GM10266 (cell line): Measurements from ENCODE around the gene LPP.
A peak's percentile ranks its signal among the peaks of the same experiment; 100 is the strongest.
"Not testable (repeated sequence)": the region's sequence is repeated elsewhere in the genome, so short reads cannot be mapped to it uniquely, and the experiment has no call there.

Experiments used
- DNase-seq: peaks from one replicate; pipeline ENCODE4 v3.0.0; 2012; ENCODE audit errors: extremely low spot score
- CTCF ChIP-seq: IDR thresholded peaks from 2 replicates; pipeline ENCODE4 v1.5.1; 2012; ENCODE audit warnings: mild to moderate bottlenecking, low read depth; ENCODE audit not compliant: control insufficient read depth, insufficient read depth; ENCODE audit errors: missing control alignments

Gene LPP

GRCh38 chr3:188439080-188439479 lies 285.1 kb downstream of the LPP start:
- DNase-seq, result peak; percentile 17
- no peak for TF ChIP-seq CTCF

DNA sequence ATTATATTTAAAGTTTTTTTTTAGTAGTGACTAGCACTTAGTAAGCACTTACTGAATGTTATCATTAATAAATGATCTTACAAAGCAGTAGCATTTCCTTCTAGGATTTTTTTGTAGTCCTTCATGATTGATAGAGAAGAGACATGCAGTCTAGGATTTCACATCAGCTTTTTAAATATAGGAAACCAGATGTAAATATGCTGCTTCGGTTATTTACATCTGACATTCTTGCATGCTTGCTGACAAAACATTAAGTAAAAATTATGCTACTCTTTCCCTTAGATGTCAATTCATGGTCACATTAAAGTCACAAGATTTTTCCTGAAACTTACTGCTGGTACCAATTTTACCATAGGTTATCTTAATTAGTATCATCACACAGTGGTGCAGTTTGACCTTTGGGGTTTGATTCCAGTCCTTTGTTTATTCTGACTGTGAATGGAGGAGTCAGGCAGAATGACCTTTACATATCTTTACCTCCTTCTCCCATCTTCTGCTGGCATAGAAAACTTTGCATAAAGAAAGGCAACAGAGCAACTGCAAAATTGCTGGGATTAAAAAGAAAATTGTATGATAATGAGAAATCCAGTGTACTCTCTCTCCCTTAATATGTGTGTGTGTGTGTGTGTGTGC lies 286.5 kb downstream of the LPP start:
- TF ChIP-seq CTCF, result no peak
- no peak for DNase-seq

DNA sequence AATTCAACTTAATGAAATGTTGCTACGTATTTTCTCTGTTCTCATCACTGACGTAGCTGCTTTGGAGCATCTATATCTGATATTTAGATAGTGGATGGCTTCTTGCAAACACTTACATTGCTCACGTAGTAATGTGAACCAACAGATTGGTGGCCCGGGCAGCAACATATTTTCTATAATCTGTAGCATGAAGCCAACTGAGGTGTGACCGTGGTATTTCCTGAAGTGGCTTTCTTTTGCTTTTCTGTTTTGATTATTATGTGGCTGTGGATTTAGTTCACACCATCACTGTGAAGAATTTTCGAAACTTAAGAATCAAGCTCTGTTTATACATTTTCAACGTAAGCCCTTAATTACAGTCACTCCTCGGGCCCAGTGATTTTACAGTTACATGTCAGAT lies 288.5 kb downstream of the LPP start:
- no peak for DNase-seq
- TF ChIP-seq CTCF, result no peak

DNA sequence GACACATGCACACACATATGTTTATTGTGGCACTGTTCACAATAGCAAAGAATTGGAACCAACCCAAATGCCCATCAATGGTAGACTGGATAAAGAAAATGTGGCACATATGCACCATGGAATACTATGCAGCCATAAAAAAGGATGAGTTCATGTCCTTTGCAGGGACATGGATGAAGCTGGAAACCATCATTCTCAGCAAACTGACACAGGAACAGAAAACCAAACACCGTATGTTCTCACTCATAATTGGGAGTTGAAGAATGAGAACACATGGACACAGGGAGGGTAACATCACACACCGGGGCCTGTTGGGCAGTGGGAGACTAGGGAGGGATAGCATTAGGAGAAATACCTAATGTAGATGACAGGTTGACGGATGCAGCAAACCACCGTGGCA lies 291.2 kb downstream of the LPP start:
- not testable (repeated sequence) for DNase-seq

GRCh38 chr3:188446014-188446413 lies 292.1 kb downstream of the LPP start:
- no peak for TF ChIP-seq CTCF
- peak; percentile 9 for DNase-seq

DNA sequence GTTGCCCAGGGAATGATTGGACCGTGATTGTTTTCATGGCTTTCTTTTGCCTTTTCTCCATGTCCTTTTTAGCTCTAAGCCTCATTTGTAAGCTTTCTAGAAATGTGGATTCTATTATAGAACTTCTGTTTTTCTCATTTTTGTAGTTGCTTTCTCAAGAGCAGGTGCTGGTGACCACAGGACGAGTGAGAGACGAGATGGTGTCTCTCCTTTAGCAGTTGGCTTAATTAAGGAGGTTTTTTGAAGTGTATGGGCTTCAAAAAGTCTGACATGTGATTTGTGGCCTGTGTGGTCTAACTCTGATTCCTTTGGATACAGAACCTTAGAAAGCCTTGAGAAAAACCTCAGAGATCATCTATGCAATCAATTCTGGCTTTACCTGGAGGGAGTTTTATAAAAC lies 292.8 kb downstream of the LPP start:
- DNase-seq, result peak; percentile 24
- TF ChIP-seq CTCF, result no peak

DNA sequence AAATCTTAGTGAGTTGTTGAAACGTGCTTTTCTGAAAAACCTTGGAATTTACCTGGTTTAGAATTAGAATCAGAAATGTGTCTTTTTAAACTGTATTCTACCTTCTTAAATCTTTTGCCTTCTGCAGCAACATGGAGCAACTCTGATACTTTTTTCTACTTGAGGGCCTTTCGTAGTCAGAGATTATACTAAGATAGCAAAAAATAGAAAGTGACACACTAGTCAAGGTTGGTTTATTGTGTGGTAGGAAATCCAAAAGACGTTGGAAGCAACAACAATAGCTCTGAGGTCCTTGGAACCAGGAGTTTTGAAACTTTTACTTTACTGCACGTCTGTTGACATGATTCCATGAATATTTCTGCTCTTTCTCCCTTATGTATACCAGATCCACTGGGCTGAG lies 294.9 kb downstream of the LPP start:
- DNase-seq, result no peak
- TF ChIP-seq CTCF, result no peak

GRCh38 chr3:188449421-188449820 lies 295.5 kb downstream of the LPP start:
- DNase-seq, result no peak
- TF ChIP-seq CTCF, result no peak
